Progenitor cell of endocrine pancreas (in vitro differentiated cells): ENCODE measurements around the gene LRFN2. TPM values are rescaled to one million over a fixed set of nuclear protein-coding genes. Genes with fewer than 3 reads are reported as not detected.

Source experiments
- DNase-seq: peaks from one replicate; pipeline ENCODE4 v3.0.0; 2021; ENCODE audit warnings: low spot score; ENCODE audit not compliant: unreplicated experiment
- H3K27ac Mint-ChIP-seq: 2 replicates; pipeline ENCODE4 v1.8.0; 2021; ENCODE audit warnings: mild to moderate bottlenecking, moderate library complexity, mixed read lengths
- H3K27me3 Mint-ChIP-seq: 2 replicates; pipeline ENCODE4 v1.8.0; 2021; ENCODE audit warnings: mixed read lengths
- H3K36me3 Mint-ChIP-seq: 2 replicates; pipeline ENCODE4 v1.8.0; 2022; ENCODE audit warnings: mixed read lengths; ENCODE audit not compliant: insufficient read depth
- H3K4me1 Mint-ChIP-seq: 2 replicates; pipeline ENCODE4 v1.8.0; 2021; ENCODE audit warnings: low read depth, mixed read lengths
- H3K4me3 Mint-ChIP-seq: 2 replicates; pipeline ENCODE4 v1.8.0; 2021; ENCODE audit warnings: low read depth, mild to moderate bottlenecking, moderate library complexity, mixed read lengths
- H3K9me3 Mint-ChIP-seq: 2 replicates; pipeline ENCODE4 v1.8.0; 2021; ENCODE audit warnings: low read depth, mixed read lengths
- total RNA-seq: library from RNA; stranded (reverse); gene quantifications from 2 replicates; pipeline ENCODE4 v1.2.1, GENCODE V29; 2021
- TF ChIP-seq, protein P1 (sequence below): fragments of 200-600 bp; sonication (generic); IDR thresholded peaks from one replicate; pipeline ENCODE4 v1.5.0; 2021; ENCODE audit warnings: antibody characterized with exemption, mild to moderate bottlenecking; ENCODE audit not compliant: unreplicated experiment

Gene LRFN2
- total RNA-seq, 1 donor from 2014 or later = 0.14 TPM

DNA sequence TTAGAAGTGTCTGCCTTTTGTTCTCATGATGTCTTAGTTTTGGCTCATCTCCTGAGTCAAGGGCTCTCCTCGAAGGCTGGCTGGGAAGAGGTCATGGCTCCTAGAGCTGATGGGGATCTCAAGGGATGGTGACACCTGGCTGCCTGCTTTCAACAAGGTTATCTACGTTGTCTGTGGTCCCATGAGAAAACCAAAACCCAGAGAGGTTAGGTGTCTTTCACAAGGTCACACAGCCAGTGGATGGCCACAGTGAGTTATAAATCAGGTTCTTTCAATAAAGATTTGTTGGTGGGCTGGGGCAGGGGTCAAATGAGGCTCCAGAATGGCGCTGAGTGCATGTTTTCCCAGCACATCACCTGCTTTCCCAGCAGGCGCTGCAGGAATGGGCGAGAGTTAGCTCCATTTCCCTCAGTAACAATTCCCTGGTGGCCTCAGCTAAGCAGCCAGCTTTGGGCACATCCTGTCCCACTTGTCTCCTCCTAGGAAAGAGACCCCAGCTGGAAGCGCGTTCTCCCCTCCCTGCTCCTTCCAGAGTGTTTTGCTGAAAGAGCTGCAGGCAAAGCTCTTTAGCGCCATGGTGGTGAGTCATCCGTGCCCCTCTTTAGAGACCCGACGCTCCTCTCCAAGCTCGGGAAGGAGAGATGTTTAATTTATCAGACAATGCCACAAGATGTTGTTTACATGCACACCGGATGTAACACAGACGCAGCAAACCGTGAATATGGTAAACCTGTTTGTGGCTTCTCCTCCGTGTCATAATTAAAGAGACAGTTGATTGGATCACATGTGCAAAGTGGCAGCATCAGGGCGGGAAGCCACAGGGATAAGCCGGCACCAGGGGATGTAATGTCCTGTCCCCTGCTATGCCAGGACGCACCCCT, 109.7 kb downstream of the LRFN2 start:
- Mint-ChIP-seq H3K27me3 (peaks cover 50% of the 10 kb centered on the region), H3K4me1 (no peaks in the 10 kb centered on the region), H3K36me3 (no peaks in the 10 kb centered on the region), H3K4me3 (no peak overlapping the region), H3K27ac (no peak overlapping the region), H3K9me3 (no peaks in the 10 kb centered on the region)
- TF ChIP-seq, protein P1, sequence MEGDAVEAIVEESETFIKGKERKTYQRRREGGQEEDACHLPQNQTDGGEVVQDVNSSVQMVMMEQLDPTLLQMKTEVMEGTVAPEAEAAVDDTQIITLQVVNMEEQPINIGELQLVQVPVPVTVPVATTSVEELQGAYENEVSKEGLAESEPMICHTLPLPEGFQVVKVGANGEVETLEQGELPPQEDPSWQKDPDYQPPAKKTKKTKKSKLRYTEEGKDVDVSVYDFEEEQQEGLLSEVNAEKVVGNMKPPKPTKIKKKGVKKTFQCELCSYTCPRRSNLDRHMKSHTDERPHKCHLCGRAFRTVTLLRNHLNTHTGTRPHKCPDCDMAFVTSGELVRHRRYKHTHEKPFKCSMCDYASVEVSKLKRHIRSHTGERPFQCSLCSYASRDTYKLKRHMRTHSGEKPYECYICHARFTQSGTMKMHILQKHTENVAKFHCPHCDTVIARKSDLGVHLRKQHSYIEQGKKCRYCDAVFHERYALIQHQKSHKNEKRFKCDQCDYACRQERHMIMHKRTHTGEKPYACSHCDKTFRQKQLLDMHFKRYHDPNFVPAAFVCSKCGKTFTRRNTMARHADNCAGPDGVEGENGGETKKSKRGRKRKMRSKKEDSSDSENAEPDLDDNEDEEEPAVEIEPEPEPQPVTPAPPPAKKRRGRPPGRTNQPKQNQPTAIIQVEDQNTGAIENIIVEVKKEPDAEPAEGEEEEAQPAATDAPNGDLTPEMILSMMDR = no peak
- no peak for DNase-seq

DNA sequence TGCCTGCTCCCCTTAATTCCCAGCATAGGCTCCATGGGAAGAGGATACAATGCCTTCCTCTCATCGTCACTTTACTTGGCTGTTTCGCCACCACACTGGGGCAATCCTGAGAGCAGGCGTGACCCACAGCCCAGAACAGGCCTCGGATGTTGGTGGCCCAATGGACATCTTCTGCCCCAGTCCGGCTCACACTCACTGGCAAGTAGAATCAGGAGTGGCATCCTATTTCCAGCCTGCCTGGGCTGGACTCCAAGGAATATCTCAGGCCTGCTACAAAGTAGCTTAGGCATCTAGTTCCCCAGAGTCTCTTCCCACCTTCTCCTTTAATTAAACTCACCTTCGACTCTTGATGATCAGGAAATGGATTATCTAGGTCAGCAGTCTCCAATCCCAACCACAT, 110.5 kb downstream of the LRFN2 start:
- H3K4me1 Mint-ChIP-seq = no peaks in the 10 kb centered on the region
- H3K36me3 Mint-ChIP-seq = no peaks in the 10 kb centered on the region
- no peak overlapping the region for H3K27ac Mint-ChIP-seq
- H3K4me3 Mint-ChIP-seq = no peak overlapping the region
- H3K9me3 Mint-ChIP-seq = no peaks in the 10 kb centered on the region
- DNase-seq = no peak
- TF ChIP-seq, protein P1 = no peak
- H3K27me3 Mint-ChIP-seq = peaks cover 50% of the 10 kb centered on the region

DNA sequence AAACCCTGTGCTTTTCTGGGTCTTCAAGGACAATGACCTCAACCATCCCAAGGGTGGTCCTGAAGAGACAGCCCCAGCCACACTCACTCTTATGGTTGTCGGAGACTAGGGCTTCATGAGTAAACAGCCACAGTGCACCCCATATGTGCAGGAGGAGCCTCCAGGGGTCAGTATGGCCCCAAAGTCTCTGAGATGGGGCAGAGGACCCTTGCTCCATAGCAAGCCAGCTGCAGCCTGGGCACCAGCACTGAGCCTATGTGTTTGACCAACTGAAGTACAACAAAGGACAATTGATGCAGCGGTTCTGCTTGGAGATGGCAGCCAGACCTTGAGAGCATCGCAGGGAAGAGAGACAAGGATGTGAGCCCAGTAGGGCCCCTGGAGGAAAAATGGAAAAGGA, 112.2 kb downstream of the LRFN2 start:
- Mint-ChIP-seq H3K27me3 (peaks cover 57% of the 10 kb centered on the region), H3K4me1 (no peaks in the 10 kb centered on the region), H3K9me3 (no peaks in the 10 kb centered on the region), H3K27ac (no peak overlapping the region), H3K36me3 (no peaks in the 10 kb centered on the region), H3K4me3 (no peak overlapping the region)
- TF ChIP-seq, protein P1 = no peak
- DNase-seq = no peak

GRCh38 chr6:40473026-40473425, 114.1 kb downstream of the LRFN2 start:
- peaks cover 39% of the 10 kb centered on the region for H3K27me3 Mint-ChIP-seq
- H3K4me3 Mint-ChIP-seq = no peak overlapping the region
- no peak for DNase-seq
- H3K36me3 Mint-ChIP-seq = no peaks in the 10 kb centered on the region
- TF ChIP-seq, protein P1 = no peak
- no peak overlapping the region for H3K27ac Mint-ChIP-seq
- H3K9me3 Mint-ChIP-seq = no peaks in the 10 kb centered on the region
- H3K4me1 Mint-ChIP-seq = no peaks in the 10 kb centered on the region

DNA sequence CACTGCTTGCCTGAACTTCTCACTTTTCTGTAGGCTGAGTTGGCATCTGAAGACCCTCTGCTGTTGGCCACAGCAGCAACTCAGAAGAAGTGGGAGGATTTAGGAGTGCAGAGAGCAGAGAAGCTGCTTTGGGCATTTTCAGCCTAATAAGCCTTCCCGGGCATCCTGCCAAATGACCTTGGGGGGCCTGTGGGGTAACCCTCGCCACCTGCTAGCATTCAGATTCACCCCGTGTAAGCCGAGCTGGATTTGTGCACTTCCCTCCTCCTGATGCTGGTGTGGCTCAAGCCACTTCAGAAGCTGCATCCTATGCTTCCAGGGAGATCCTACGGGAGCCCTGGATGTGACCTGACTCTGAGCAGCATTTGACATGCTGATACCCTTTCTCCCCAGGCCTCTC, 114.8 kb downstream of the LRFN2 start:
- TF ChIP-seq, protein P1 = no peak
- Mint-ChIP-seq H3K36me3 (no peaks in the 10 kb centered on the region), H3K27ac (no peak overlapping the region), H3K27me3 (peaks cover 32% of the 10 kb centered on the region), H3K4me3 (no peak overlapping the region), H3K4me1 (no peaks in the 10 kb centered on the region), H3K9me3 (no peaks in the 10 kb centered on the region)
- no peak for DNase-seq
